Measurements from ENCODE around the gene C11orf68. TPM values are rescaled to one million over a fixed set of nuclear protein-coding genes. Genes with fewer than 3 reads are reported as not detected.

The C11orf68 gene
- total and polyA plus RNA-seq, 9 of the 15 experiments (the other 6 are each of a cell fraction or from before 2014, with no cell fraction given) = 3.6 to 35.9 (median 12.8) TPM

- TF ChIP-seq TAF9B (IDR thresholded peaks at IDR 0.05; ENCODE audit: partially characterized antibody) (peak; percentile 86), CREB1 (IDR thresholded peaks at IDR 0.05) (peak; percentile 18; the same call in 1 of the 2 replicates), CREB1 (CRISPR knock-in tag; IDR thresholded peaks at IDR 0.05) (peak; percentile 53; the same call in 1 of the 2 replicates), NFYB (IDR thresholded peaks at IDR 0.05; ENCODE audit: extremely low read depth, insufficient read length) (no peak), ZBTB43 (CRISPR knock-in tag; IDR thresholded peaks at IDR 0.05) (no peak), SIN3B (IDR thresholded peaks at IDR 0.05; ENCODE audit: low read depth) (no peak), RNF219 (CRISPR knock-in tag; IDR thresholded peaks at IDR 0.05) (no peak), ZNF407 (IDR thresholded peaks at IDR 0.05; ENCODE audit: low read depth) (no peak), ZNF124 (CRISPR knock-in tag; IDR thresholded peaks at IDR 0.05) (peak; percentile 59; the same call in 1 of the 2 replicates), CEBPZ (IDR thresholded peaks at IDR 0.05; ENCODE audit: borderline replicate concordance, low read depth, low read length) (no peak), HCFC1 (IDR thresholded peaks at IDR 0.05; ENCODE audit: low read depth, low read length) (no peak), RBM15 (IDR thresholded peaks at IDR 0.05; ENCODE audit: insufficient read depth, low read length) (no peak)
These were observed 19.3 kb downstream of the C11orf68 start (continued) for GRCh38 chr11:65899356-65900124.
